ENCODE data around the gene ZNF567.
A peak's percentile ranks its signal among the peaks of the same experiment; 100 is the strongest.

ZNF567 gene

GRCh38 chr19:36687214-36688056 lies at the start of gene ZNF567 (continued):
- no peak; the same call in none of the 2 replicates for TF ChIP-seq ZNF639 (tag by site-specific recombination; IDR thresholded peaks at IDR 0.05)
- TF ChIP-seq ZNF654 (tag by site-specific recombination; IDR thresholded peaks at IDR 0.05; ENCODE audit: low read depth), result no peak
- TF ChIP-seq ZBTB21 (tag by site-specific recombination; IDR thresholded peaks at IDR 0.05), result peak; percentile 66; the same call in 1 of the 2 replicates
- 0 out of 2 replicates have a peak, but pooled peaks have one; percentile 16 for TF ChIP-seq ZNF623 (tag by site-specific recombination; IDR thresholded peaks at IDR 0.05)
- TF ChIP-seq ZNF544 (tag by site-specific recombination; IDR thresholded peaks at IDR 0.05), result no peak
- no peak; the same call in 1 of the 2 replicates for TF ChIP-seq ZNF311 (tag by site-specific recombination; IDR thresholded peaks at IDR 0.05; ENCODE audit: borderline replicate concordance)
- peak; percentile 70 for TF ChIP-seq ZNF629 (tag by site-specific recombination; IDR thresholded peaks at IDR 0.05)
- no peak for TF ChIP-seq MYNN (tag by site-specific recombination; IDR thresholded peaks at IDR 0.05; ENCODE audit: borderline replicate concordance)
- TF ChIP-seq ZNF398 (tag by site-specific recombination; IDR thresholded peaks at IDR 0.05), result peak; percentile 52
- peak; percentile 44; the same call in 1 of the 2 replicates for TF ChIP-seq ZNF146 (tag by site-specific recombination; IDR thresholded peaks at IDR 0.05)
- TF ChIP-seq ZBTB6 (tag by site-specific recombination; IDR thresholded peaks at IDR 0.05), result peak; percentile 14; the same call in 1 of the 2 replicates
- TF ChIP-seq ZNF514 (tag by site-specific recombination; IDR thresholded peaks at IDR 0.05), result no peak
- no peak for TF ChIP-seq ZNF202 (tag by site-specific recombination; IDR thresholded peaks at IDR 0.05; ENCODE audit: borderline replicate concordance)
- TF ChIP-seq AEBP2 (tag by site-specific recombination; IDR thresholded peaks at IDR 0.05; ENCODE audit: borderline replicate concordance), result peak; percentile 67; the same call in 1 of the 2 replicates
- peak; percentile 85 for TF ChIP-seq ZNF280D (tag by site-specific recombination; IDR thresholded peaks at IDR 0.05)
- peak; percentile 54 for TF ChIP-seq YY1 (tag by site-specific recombination; IDR thresholded peaks at IDR 0.05)
- peak; percentile 100 for TF ChIP-seq ZNF692 (tag by site-specific recombination; IDR thresholded peaks at IDR 0.05)
- no peak for TF ChIP-seq ZNF16 (tag by site-specific recombination; IDR thresholded peaks at IDR 0.05; ENCODE audit: low read depth)
- peak; percentile 65; the same call in 1 of the 2 replicates for TF ChIP-seq ZNF248 (tag by site-specific recombination; IDR thresholded peaks at IDR 0.05)
- peak; percentile 45; the same call in 1 of the 2 replicates for TF ChIP-seq PBX3 (CRISPR knock-in tag; IDR thresholded peaks at IDR 0.05)
- no peak for TF ChIP-seq ZNF184 (tag by site-specific recombination; IDR thresholded peaks at IDR 0.05)
- no peak; the same call in none of the 2 replicates for TF ChIP-seq ZSCAN23 (tag by site-specific recombination; IDR thresholded peaks at IDR 0.05)
- no peak for TF ChIP-seq BCL11A (tag by site-specific recombination; IDR thresholded peaks at IDR 0.05; ENCODE audit: low read depth)
- TF ChIP-seq ZNF362 (tag by site-specific recombination; IDR thresholded peaks at IDR 0.05), result no peak
- peak; percentile 23; the same call in 1 of the 2 replicates for TF ChIP-seq ZNF624 (tag by site-specific recombination; IDR thresholded peaks at IDR 0.05)
